Ureter (tissue), 1 donor: ENCODE data around the gene CTSG. TPM values are rescaled to one million over a fixed set of nuclear protein-coding genes. Genes with fewer than 3 reads are reported as not detected.
A peak's percentile ranks its signal among the peaks of the same experiment; 100 is the strongest.
"Not testable (repeated sequence)": the region's sequence is repeated elsewhere in the genome, so short reads cannot be mapped to it uniquely, and the experiment has no call there.

Experiments
- DNase-seq: peaks from one replicate; pipeline ENCODE4 v3.0.0-alpha.2; 2020; ENCODE audit warnings: low spot score
- total RNA-seq: library from RNA; stranded (reverse); gene quantifications from one replicate; pipeline ENCODE4 v1.2.4, GENCODE V29; 2023
- donor health status: DM: yes; HTN: yes; CAD: no.

The CTSG gene
- 1.9 TPM for total RNA-seq

DNA sequence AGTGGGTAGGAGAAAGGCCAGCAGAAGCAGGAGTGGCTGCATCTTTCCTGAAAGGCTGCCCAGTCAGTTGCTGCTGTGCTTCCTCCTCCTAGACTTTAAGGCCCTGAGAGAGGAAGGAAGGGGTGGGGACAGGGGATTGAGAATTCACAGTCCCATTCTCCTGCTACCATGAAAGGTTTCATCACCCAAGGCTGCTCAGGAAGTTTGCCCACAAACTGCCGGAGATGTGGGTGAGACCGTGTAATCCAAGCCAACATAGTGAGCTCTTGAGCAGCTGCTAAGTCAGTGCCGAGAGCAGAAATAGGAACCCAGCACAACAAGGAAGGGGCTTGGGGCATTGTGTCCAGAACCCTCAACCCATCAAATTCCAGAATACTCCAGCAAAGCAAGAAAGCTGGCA is at the start of gene CTSG:
CTSG (minus strand) TSS at position 69 of the 400 bp plus-strand sequence; CDS start at position 42, 27 bp downstream.
- DNase-seq: no peak

- DNase-seq: no peak
Observed at GRCh38 chr14:24613747-24614146, 37.7 kb upstream of the CTSG start.

GRCh38 chr14:24613241-24613640 is 37.2 kb upstream of the CTSG start:
- no peak for DNase-seq

- DNase-seq: no peak
Observed at GRCh38 chr14:24612196-24612595, 36.1 kb upstream of the CTSG start.

GRCh38 chr14:24609655-24610344 is 33.8 kb upstream of the CTSG start, which contains the start of gene GZMH:
GZMH (minus strand) TSS chr14:24609685; CDS start chr14:24609613, 72 bp downstream.
- DNase-seq: no peak

GRCh38 chr14:24607635-24608514 is 31.8 kb upstream of the CTSG start:
- no peak for DNase-seq

GRCh38 chr14:24607081-24607480 is 31.0 kb upstream of the CTSG start:
- no peak for DNase-seq

DNA sequence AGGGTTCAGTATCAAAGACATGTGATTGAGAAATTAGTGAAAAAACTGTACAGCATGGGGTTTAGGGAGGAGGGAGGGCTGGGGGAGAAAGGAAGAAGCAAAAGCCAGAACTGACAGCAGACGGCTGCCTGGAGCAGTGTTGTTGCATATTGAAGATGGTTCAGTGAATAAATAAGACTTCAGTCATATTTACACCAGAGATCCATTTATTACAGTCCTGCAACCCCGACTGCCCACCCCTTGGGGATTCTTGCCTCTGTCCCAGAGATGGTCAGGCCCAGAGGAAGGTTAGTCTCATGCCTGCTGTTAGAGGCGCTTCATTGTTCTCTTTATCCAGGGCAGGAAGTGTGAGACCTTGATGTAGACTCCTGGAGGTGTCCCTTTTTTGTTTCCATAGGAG is 30.2 kb upstream of the CTSG start:
- DNase-seq: no peak

DNA sequence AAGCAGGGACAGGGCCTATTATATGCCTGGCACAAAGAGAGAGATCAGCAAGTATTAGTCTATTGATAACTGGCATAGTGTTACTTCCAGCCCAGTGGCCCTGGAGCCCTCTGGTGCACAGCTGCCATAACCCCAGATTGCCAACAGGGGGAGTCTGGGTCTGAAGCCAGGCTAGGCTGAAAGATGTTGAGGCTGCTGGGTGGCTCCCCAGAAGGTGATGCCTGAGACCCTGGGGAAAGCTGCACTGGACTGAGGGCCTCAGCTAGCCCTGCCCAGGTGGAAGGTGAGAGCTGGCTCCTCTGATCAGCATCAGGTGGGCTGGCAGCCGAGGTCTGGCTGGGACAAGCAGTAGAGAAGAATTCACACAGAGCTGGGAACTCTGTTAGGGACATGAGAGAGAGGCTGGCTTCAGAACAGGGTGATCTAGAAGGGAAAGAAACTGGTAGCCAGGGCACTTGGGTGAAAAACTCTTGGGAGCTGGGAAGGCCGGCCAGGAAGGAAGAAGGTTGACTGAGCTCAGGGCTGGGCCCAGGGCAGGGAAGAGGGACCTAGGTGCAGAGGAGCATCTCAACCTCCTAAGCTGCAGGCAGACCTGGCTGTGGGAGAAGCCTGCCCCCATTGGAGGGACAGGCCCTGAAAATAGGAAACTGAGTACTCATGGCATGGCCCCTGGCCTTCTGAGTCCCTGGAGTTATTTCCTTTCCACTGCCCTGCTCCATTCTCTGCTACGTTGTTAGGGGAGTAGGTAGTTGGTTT is 29.6 kb upstream of the CTSG start:
- peak; percentile 54 for DNase-seq

DNA sequence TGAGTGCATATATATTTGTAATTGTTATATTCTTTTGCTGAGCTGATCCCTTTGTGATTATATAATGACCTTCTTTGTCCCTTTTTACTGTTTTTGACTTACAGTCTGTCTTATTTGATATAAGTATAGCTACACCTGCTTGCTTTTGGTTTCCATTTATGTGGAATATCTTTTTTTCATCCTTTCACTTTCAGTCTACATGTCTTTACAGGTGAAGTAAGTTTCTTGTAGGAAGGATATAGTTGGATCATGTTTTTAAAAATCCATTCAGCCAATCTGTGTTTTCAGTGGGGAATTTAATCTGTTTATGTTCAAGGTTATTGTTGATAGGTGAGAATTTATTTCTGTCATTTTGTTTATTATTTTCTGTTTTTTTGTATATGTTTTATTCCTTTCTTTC is 21.4 kb upstream of the CTSG start:
- no peak for DNase-seq

- no peak for DNase-seq
Observed at GRCh38 chr14:24595073-24595808, 19.2 kb upstream of the CTSG start.

- DNase-seq: not testable (repeated sequence)
Observed at GRCh38 chr14:24591004-24591403, 15.0 kb upstream of the CTSG start.

- not testable (repeated sequence) for DNase-seq
Observed at GRCh38 chr14:24584402-24584801, 8.4 kb upstream of the CTSG start.

DNA sequence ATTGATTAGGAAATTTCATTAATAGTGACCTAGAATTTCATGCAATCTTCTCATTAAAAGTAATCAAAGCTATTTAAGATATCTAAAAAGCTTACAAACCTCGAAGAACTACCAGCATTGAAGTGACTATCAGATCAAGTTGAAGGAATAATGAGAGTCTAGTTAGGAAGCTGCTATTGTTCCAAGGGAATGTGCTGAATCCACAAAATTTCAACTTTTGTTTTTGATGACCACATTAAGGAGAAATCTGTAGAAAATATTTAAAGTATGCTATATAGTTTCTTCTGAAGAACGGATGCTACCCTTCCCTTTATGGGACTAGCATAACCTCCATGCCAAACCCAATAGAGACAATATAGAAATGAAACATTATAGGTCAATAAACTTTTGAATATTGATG is 2.5 kb upstream of the CTSG start:
- no peak for DNase-seq

- DNase-seq: no peak
Observed at GRCh38 chr14:24576771-24577170, 721 bp upstream of the CTSG start.

- DNase-seq: no peak
Observed at GRCh38 chr14:24574206-24574774, 1.8 kb downstream of the CTSG start.

GRCh38 chr14:24566318-24566717 is 9.7 kb downstream of the CTSG start:
- DNase-seq: no peak

DNA sequence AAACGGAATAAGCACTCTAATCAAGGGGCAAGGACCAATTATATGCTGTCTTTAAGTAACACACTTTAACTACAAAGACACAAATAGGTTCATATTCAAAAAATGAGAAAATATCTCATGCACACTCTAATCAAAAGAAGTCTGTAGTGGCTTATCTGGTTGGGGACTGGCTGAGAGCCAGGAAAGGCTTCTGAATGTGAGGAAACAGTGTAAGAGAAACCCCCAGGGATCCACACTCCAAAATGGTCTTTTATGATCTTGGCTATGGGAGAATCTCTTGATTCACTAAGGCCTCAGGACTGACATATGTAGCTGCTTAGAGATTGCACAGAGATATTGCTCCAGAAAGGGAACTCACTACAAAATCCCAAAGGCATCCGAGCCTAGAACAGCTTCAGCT is 10.3 kb downstream of the CTSG start:
- DNase-seq: no peak

- no peak for DNase-seq
Observed at GRCh38 chr14:24563505-24563904, 12.5 kb downstream of the CTSG start.

- no peak for DNase-seq
Observed at GRCh38 chr14:24556756-24557155, 19.3 kb downstream of the CTSG start.

DNA sequence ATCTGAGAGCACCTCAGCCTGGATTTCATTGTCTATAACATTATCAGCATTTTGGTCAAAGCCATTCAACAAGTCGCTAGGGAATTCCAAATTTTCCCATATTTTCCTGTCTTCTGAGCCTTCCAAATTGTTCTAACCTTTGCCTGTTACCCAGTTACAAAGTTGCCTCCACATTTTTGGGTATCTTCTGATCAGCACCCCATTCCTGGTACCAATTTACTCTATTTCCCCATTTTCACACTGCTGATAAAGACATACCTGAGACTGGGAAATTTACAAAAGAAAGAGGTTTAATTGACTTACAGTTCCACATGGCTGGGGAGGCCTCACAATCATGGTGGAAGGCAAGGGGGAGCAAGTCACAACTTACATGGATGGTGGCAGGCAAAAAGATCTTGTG is 27.0 kb downstream of the CTSG start:
- DNase-seq: not testable (repeated sequence)
